Stimulated activated CD8-positive, alpha-beta memory T cell treated with anti-CD3 and anti-CD28 coated beads, Interleukin-2, amount 100 ng/mL, for 48 hours (primary cell): ENCODE measurements around the gene IL1R2.
"Not testable (repeated sequence)": the region's sequence is repeated elsewhere in the genome, so short reads cannot be mapped to it uniquely, and the experiment has no call there.

Source experiments
- DNase-seq, 2 donors: peaks; one replicate each; pipeline ENCODE4 v3.0.0-alpha.2; 2020; ENCODE audit warnings: low read depth in 2 of 2

Gene IL1R2

GRCh38 chr2:101998896-101999789, 7.4 kb downstream of the IL1R2 start:
- no peak for DNase-seq

- DNase-seq: no peak
Measured at GRCh38 chr2:102000012-102000411, 8.3 kb downstream of the IL1R2 start.

- no peak for DNase-seq
Measured at GRCh38 chr2:102000813-102001766, 9.3 kb downstream of the IL1R2 start.

- no peak for DNase-seq
Measured at GRCh38 chr2:102001767-102002142, 10.0 kb downstream of the IL1R2 start.

- DNase-seq: no peak
Measured at GRCh38 chr2:102002228-102002627, 10.5 kb downstream of the IL1R2 start.

- not testable (repeated sequence) for DNase-seq
Measured at GRCh38 chr2:102002909-102003308, 11.1 kb downstream of the IL1R2 start.

- no peak for DNase-seq
Measured at GRCh38 chr2:102003696-102004095, 11.9 kb downstream of the IL1R2 start.

- no peak for DNase-seq
Measured at GRCh38 chr2:102004581-102004980, 12.8 kb downstream of the IL1R2 start.

GRCh38 chr2:102005449-102005848, 13.7 kb downstream of the IL1R2 start:
- no peak for DNase-seq

GRCh38 chr2:102005989-102006885, 14.5 kb downstream of the IL1R2 start:
- no peak for DNase-seq

- no peak for DNase-seq
Measured at GRCh38 chr2:102006886-102007278, 15.1 kb downstream of the IL1R2 start.

- no peak for DNase-seq
Measured at GRCh38 chr2:102008490-102008889, 16.7 kb downstream of the IL1R2 start.

GRCh38 chr2:102009557-102009956, 17.8 kb downstream of the IL1R2 start:
- DNase-seq: no peak

- no peak for DNase-seq
Measured at GRCh38 chr2:102010902-102011301, 19.1 kb downstream of the IL1R2 start.

- no peak for DNase-seq
Measured at GRCh38 chr2:102012061-102012614, 20.4 kb downstream of the IL1R2 start.

- DNase-seq: no peak
Measured at GRCh38 chr2:102013206-102014040, 21.7 kb downstream of the IL1R2 start.

GRCh38 chr2:102014041-102014345, 22.2 kb downstream of the IL1R2 start:
- DNase-seq: no peak

GRCh38 chr2:102015399-102015798, 23.6 kb downstream of the IL1R2 start:
- DNase-seq: no peak

GRCh38 chr2:102016399-102016955, 24.7 kb downstream of the IL1R2 start:
- no peak for DNase-seq

- DNase-seq: no peak
Measured at GRCh38 chr2:102018823-102019445, 27.2 kb downstream of the IL1R2 start.
